HepG2 (cell line): ENCODE results near the gene BICDL2. TPM values are rescaled to one million over a fixed set of nuclear protein-coding genes. Genes with fewer than 3 reads are reported as not detected.

Source experiments
- GLI4 ChIP-seq: sonication (generic); formaldehyde crosslinking; IDR thresholded peaks from 2 replicates; pipeline ENCODE4 v1.5.1; 2020; ENCODE audit warnings: missing genetic modification reagents, mild to moderate bottlenecking, moderate library complexity, borderline replicate concordance
- HCFC1 ChIP-seq: fragments of 150-350 bp; IDR thresholded peaks from 2 replicates; pipeline ENCODE4 v1.6.1; 2014; ENCODE audit warnings: low read depth, low read length
- KDM1A ChIP-seq: IDR thresholded peaks from 2 replicates; pipeline ENCODE4 v1.6.1; 2016; ENCODE audit warnings: missing compliant biosample characterization
- NFE2 ChIP-seq: sonication (generic); formaldehyde crosslinking; IDR thresholded peaks from 2 replicates; pipeline ENCODE4 v1.4.0; 2020; ENCODE audit warnings: missing genetic modification reagents
- NFYB ChIP-seq: sonication (generic); formaldehyde crosslinking; IDR thresholded peaks from 2 replicates; pipeline ENCODE4 v1.4.0; 2020; ENCODE audit warnings: missing genetic modification reagents
- PLRG1 ChIP-seq: fragments of 450-650 bp; conservative IDR thresholded peaks from 2 replicates; pipeline ENCODE4 v1.6.1; 2016
- SRSF4 ChIP-seq: fragments of 200-400 bp; formaldehyde crosslinking; IDR thresholded peaks from one replicate; pipeline ENCODE4 v1.6.1; 2018; ENCODE audit warnings: mild to moderate bottlenecking, low read depth, low read length, moderate library complexity; ENCODE audit not compliant: poor library complexity, severe bottlenecking
- TBL1XR1 ChIP-seq: fragments of 150-350 bp; IDR thresholded peaks from 2 replicates; pipeline ENCODE4 v1.6.1; 2014; ENCODE audit warnings: borderline replicate concordance, low read length; ENCODE audit not compliant: partially characterized antibody
- TRIM24 ChIP-seq: sonication (generic); formaldehyde crosslinking; IDR thresholded peaks from 2 replicates; pipeline ENCODE4 v1.8.0; 2022; ENCODE audit warnings: mild to moderate bottlenecking, missing genetic modification reagents
- U2AF2 ChIP-seq: fragments of 200-400 bp; formaldehyde crosslinking; IDR thresholded peaks from 2 replicates; pipeline ENCODE4 v1.6.1; 2017; ENCODE audit warnings: low read depth, mild to moderate bottlenecking, low read length
- ZBTB1 ChIP-seq: sonication (generic); formaldehyde crosslinking; IDR thresholded peaks from 2 replicates; pipeline ENCODE4 v1.4.0; 2020; ENCODE audit warnings: missing genetic modification reagents, borderline replicate concordance
- ZBTB10 ChIP-seq: sonication (generic); formaldehyde crosslinking; IDR thresholded peaks from 2 replicates; pipeline ENCODE4 v1.4.0; 2020; ENCODE audit warnings: missing genetic modification reagents, borderline replicate concordance
- ZBTB20 ChIP-seq: sonication (generic); formaldehyde crosslinking; IDR thresholded peaks from 2 replicates; pipeline ENCODE4 v1.8.1; 2023; ENCODE audit warnings: missing genetic modification reagents, low read depth, mild to moderate bottlenecking, borderline replicate concordance
- ZBTB42 ChIP-seq: sonication (generic); formaldehyde crosslinking; IDR thresholded peaks from 2 replicates; pipeline ENCODE4 v1.5.0; 2020; ENCODE audit warnings: mild to moderate bottlenecking, missing genetic modification reagents
- ZNF335 ChIP-seq: sonication (generic); formaldehyde crosslinking; IDR thresholded peaks from 2 replicates; pipeline ENCODE4 v1.4.0; 2020; ENCODE audit warnings: missing genetic modification reagents
- ZNF496 ChIP-seq: sonication (generic); formaldehyde crosslinking; IDR thresholded peaks from 2 replicates; pipeline ENCODE4 v1.8.1; 2023; ENCODE audit warnings: mild to moderate bottlenecking, moderate library complexity, missing genetic modification reagents; ENCODE audit not compliant: insufficient replicate concordance
- ZNF549 ChIP-seq: sonication (generic); formaldehyde crosslinking; IDR thresholded peaks from 2 replicates; pipeline ENCODE4 v1.5.0; 2020; ENCODE audit warnings: missing genetic modification reagents
- ZNF564 ChIP-seq: sonication (generic); formaldehyde crosslinking; IDR thresholded peaks from 2 replicates; pipeline ENCODE4 v1.8.1; 2023; ENCODE audit warnings: mild to moderate bottlenecking, missing genetic modification reagents
- ZNF777 ChIP-seq: sonication (generic); formaldehyde crosslinking; IDR thresholded peaks from 2 replicates; pipeline ENCODE4 v1.4.0; 2020; ENCODE audit warnings: missing genetic modification reagents
- polyA plus RNA-seq, 8 experiments: library from polyadenylated mRNA; depleted of rRNA in 3 of 8; stranded (reverse) in 7 of 8; unstranded in 1 of 8; fragments of >200 nt; fragmentation: Illumina TruSeq in 4 of 8; extraction: Trizol in 4 of 8; gene quantifications; 2 replicates each; pipeline versions ENCODE4 v1.2.1 to v1.2.3, GENCODE V29; 2011 to 2016; ENCODE audit warnings: low read depth in 4 of 8, missing spikeins in 1 of 8, mixed read lengths in 1 of 8; ENCODE audit not compliant: insufficient read depth in 1 of 8
- total RNA-seq, 5 experiments: library from RNA; depleted of rRNA; stranded (reverse); fragments of >200 nt; fragmentation: Illumina TruSeq; extraction: Trizol; gene quantifications; 2 replicates each; pipeline ENCODE4 v1.2.3, GENCODE V29; 2016; ENCODE audit warnings: low read depth in 1 of 5
- TF ChIP-seq, protein P1 (sequence below): sonication (generic); formaldehyde crosslinking; IDR thresholded peaks from 2 replicates; pipeline ENCODE4 v1.4.0; 2020; ENCODE audit warnings: missing genetic modification reagents, borderline replicate concordance
- TF ChIP-seq, protein P2 (sequence below): sonication (generic); formaldehyde crosslinking; conservative IDR thresholded peaks from 2 replicates; pipeline ENCODE4 v1.4.0; 2020; ENCODE audit warnings: missing genetic modification reagents
- TF ChIP-seq, protein P3 (sequence below): sonication (generic); formaldehyde crosslinking; IDR thresholded peaks from 2 replicates; pipeline ENCODE4 v1.8.0; 2022; ENCODE audit warnings: missing genetic modification reagents, mild to moderate bottlenecking, moderate library complexity, borderline replicate concordance

The BICDL2 gene
- total and polyA plus RNA-seq, 2 of the 13 experiments (the other 11 are each of a cell fraction or from before 2014, with no cell fraction given) = 0.12 TPM; not detected in 1

DNA sequence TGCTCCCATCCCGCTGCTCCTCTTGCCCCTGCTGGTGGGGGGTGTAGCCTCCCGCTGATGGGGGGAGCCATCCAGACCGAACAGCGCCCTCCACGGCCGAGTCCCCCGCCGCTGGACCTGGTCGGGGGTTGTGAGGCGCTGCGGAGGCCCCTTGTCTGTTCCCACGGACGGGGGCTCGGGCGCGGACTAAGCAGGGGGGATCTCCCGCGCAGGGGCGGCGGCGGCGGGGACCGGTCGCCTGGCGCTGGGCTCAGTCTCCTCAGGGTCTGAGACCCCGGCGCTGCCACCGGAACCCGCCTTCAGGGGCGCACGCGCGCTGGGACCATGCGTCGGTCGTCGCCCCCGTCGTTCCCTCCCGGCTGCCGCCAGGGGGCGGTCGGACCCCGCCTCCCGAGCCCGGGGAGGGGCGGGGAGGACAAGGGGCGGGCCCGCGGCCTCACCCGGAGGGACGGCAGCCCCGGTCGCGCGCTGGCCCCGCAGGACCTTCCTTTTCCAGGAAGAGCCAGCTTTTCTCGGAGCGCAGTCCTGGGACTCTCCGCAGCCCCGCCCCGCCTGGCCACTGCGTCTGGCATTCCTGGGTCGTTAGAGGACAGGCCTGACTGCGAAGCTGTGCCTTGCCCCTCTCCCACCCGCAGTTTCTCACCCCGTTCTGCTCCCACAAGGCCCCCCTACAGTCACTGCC, 22.4 kb upstream of the BICDL2 start (continued):
- TF ChIP-seq, protein P1, sequence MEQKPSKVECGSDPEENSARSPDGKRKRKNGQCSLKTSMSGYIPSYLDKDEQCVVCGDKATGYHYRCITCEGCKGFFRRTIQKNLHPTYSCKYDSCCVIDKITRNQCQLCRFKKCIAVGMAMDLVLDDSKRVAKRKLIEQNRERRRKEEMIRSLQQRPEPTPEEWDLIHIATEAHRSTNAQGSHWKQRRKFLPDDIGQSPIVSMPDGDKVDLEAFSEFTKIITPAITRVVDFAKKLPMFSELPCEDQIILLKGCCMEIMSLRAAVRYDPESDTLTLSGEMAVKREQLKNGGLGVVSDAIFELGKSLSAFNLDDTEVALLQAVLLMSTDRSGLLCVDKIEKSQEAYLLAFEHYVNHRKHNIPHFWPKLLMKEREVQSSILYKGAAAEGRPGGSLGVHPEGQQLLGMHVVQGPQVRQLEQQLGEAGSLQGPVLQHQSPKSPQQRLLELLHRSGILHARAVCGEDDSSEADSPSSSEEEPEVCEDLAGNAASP (CRISPR knock-in tag) = peak; percentile 87
- TF ChIP-seq PLRG1 (no peak), HCFC1 (no peak), ZNF777 (CRISPR knock-in tag) (peak; percentile 27; the same call in 1 of the 2 replicates), ZNF564 (CRISPR knock-in tag) (no peak), ZNF496 (no peak), TBL1XR1 (no peak), ZBTB10 (CRISPR knock-in tag) (no peak), ZBTB42 (CRISPR knock-in tag) (no peak), ZNF335 (no peak), ZBTB20 (no peak; the same call in 1 of the 2 replicates), U2AF2 (no peak), ZBTB1 (no peak), TRIM24 (no peak), ZNF549 (CRISPR knock-in tag) (no peak), SRSF4 (no peak), GLI4 (CRISPR knock-in tag) (no peak), NFE2 (CRISPR knock-in tag) (no peak), NFYB (CRISPR knock-in tag) (no peak; the same call in 1 of the 2 replicates), KDM1A (CRISPR knock-in tag) (no peak)
- TF ChIP-seq, protein P2, sequence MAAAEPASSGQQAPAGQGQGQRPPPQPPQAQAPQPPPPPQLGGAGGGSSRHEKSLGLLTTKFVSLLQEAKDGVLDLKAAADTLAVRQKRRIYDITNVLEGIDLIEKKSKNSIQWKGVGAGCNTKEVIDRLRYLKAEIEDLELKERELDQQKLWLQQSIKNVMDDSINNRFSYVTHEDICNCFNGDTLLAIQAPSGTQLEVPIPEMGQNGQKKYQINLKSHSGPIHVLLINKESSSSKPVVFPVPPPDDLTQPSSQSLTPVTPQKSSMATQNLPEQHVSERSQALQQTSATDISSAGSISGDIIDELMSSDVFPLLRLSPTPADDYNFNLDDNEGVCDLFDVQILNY (CRISPR knock-in tag) = no peak
- TF ChIP-seq, protein P3, sequence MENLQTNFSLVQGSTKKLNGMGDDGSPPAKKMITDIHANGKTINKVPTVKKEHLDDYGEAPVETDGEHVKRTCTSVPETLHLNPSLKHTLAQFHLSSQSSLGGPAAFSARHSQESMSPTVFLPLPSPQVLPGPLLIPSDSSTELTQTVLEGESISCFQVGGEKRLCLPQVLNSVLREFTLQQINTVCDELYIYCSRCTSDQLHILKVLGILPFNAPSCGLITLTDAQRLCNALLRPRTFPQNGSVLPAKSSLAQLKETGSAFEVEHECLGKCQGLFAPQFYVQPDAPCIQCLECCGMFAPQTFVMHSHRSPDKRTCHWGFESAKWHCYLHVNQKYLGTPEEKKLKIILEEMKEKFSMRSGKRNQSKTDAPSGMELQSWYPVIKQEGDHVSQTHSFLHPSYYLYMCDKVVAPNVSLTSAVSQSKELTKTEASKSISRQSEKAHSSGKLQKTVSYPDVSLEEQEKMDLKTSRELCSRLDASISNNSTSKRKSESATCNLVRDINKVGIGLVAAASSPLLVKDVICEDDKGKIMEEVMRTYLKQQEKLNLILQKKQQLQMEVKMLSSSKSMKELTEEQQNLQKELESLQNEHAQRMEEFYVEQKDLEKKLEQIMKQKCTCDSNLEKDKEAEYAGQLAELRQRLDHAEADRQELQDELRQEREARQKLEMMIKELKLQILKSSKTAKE (CRISPR knock-in tag) = no peak
